Body of pancreas (tissue), 4 donors: ENCODE data around the gene RXRA.

Experiments
- POLR2A ChIP-seq, 3 donors: fragments of 450-650 bp; IDR thresholded peaks; one replicate each; pipeline ENCODE4 v1.6.1; 2016; ENCODE audit warnings: antibody characterized with exemption in 3 of 3, mild to moderate bottlenecking in 2 of 3
- TF ChIP-seq, protein P1 (sequence below), 7 experiments: fragments of 450-650 bp in 4 of 7; fragments of 200-600 bp in 3 of 7; sonication (generic) in 3 of 7; IDR thresholded peaks; one replicate each; pipeline ENCODE4 v1.5.1; 2016 to 2019; ENCODE audit warnings: antibody characterized with exemption in 7 of 7

GRCh38 chr9:134474055-134474370, 147.8 kb downstream of the RXRA start:
- TF ChIP-seq, protein P1, sequence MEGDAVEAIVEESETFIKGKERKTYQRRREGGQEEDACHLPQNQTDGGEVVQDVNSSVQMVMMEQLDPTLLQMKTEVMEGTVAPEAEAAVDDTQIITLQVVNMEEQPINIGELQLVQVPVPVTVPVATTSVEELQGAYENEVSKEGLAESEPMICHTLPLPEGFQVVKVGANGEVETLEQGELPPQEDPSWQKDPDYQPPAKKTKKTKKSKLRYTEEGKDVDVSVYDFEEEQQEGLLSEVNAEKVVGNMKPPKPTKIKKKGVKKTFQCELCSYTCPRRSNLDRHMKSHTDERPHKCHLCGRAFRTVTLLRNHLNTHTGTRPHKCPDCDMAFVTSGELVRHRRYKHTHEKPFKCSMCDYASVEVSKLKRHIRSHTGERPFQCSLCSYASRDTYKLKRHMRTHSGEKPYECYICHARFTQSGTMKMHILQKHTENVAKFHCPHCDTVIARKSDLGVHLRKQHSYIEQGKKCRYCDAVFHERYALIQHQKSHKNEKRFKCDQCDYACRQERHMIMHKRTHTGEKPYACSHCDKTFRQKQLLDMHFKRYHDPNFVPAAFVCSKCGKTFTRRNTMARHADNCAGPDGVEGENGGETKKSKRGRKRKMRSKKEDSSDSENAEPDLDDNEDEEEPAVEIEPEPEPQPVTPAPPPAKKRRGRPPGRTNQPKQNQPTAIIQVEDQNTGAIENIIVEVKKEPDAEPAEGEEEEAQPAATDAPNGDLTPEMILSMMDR (IDR thresholded peaks at IDR 0.05), result no peak
- no peak for TF ChIP-seq POLR2A (IDR thresholded peaks at IDR 0.05)
